Loucy (cell line): ENCODE results near the gene SCN8A.

ENCODE experiments used
- H2AFZ ChIP-seq: fragments of 200-600 bp; sonication (generic); 2 replicates; pipeline ENCODE4 v1.6.0; 2016; ENCODE audit warnings: antibody characterized with exemption, mild to moderate bottlenecking, low read length, moderate library complexity
- H3F3A ChIP-seq: fragments of 200-600 bp; 2 replicates; pipeline ENCODE4 v1.6.0; 2016; ENCODE audit warnings: antibody characterized with exemption, low read depth, mild to moderate bottlenecking
- H3K27me3 ChIP-seq: fragments of 200-600 bp; sonication (generic); 2 replicates; pipeline ENCODE4 v1.6.1; 2014; ENCODE audit warnings: low read length, mild to moderate bottlenecking; ENCODE audit not compliant: insufficient read depth, poor library complexity, severe bottlenecking
- H3K36me3 ChIP-seq: fragments of 200-600 bp; sonication (generic); 2 replicates; pipeline ENCODE4 v1.6.1; 2016; ENCODE audit warnings: low read length; ENCODE audit not compliant: insufficient read depth
- H3K4me1 ChIP-seq: fragments of 200-600 bp; sonication (generic); 2 replicates; pipeline ENCODE4 v1.5.1; 2014; ENCODE audit warnings: low read length, mild to moderate bottlenecking; ENCODE audit not compliant: insufficient read depth, poor library complexity, severe bottlenecking
- H3K4me2 ChIP-seq: fragments of 200-600 bp; sonication (generic); 2 replicates; pipeline ENCODE4 v1.6.0; 2014; ENCODE audit warnings: antibody characterized with exemption, low read length, low read depth, mild to moderate bottlenecking; ENCODE audit not compliant: poor library complexity, severe bottlenecking
- H3K4me3 ChIP-seq: fragments of 200-600 bp; sonication (generic); 2 replicates; pipeline ENCODE4 v1.5.1; 2014; ENCODE audit warnings: low read length, mild to moderate bottlenecking, mixed read lengths; ENCODE audit not compliant: poor library complexity, severe bottlenecking
- H3K79me2 ChIP-seq: fragments of 200-600 bp; sonication (generic); 2 replicates; pipeline ENCODE4 v1.6.1; 2014; ENCODE audit warnings: low read length; ENCODE audit not compliant: insufficient read depth
- H3K9ac ChIP-seq: fragments of 200-600 bp; sonication (generic); 2 replicates; pipeline ENCODE4 v1.6.0; 2014; ENCODE audit warnings: mild to moderate bottlenecking, low read depth, low read length, moderate library complexity; ENCODE audit not compliant: poor library complexity, severe bottlenecking
- H3K9me2 ChIP-seq: fragments of 200-600 bp; sonication (generic); replicated peaks from 2 replicates; pipeline ENCODE4 v1.6.1; 2016; ENCODE audit warnings: low read depth, low read length, mixed read lengths
- H3K9me3 ChIP-seq: fragments of 200-600 bp; sonication (generic); 2 replicates; pipeline ENCODE4 v1.6.1; 2014; ENCODE audit warnings: mild to moderate bottlenecking, antibody characterized with exemption, low read length, low read depth; ENCODE audit not compliant: insufficient read depth
- H4K20me1 ChIP-seq: fragments of 200-600 bp; sonication (generic); 2 replicates; pipeline ENCODE4 v1.6.0; 2014; ENCODE audit warnings: antibody characterized with exemption, low read length, mild to moderate bottlenecking; ENCODE audit not compliant: insufficient read depth, poor library complexity, severe bottlenecking
- CTCF ChIP-seq: fragments of 200-600 bp; sonication (generic); conservative IDR thresholded peaks from 2 replicates; pipeline ENCODE4 v1.5.1; 2014; ENCODE audit warnings: mild to moderate bottlenecking, antibody characterized with exemption, low read length
- EZH2phosphoT487 ChIP-seq: fragments of 200-600 bp; IDR thresholded peaks from 2 replicates; pipeline ENCODE4 v1.6.1; 2018; ENCODE audit warnings: antibody characterized with exemption, mild to moderate bottlenecking, moderate library complexity, borderline replicate concordance

Gene SCN8A

DNA sequence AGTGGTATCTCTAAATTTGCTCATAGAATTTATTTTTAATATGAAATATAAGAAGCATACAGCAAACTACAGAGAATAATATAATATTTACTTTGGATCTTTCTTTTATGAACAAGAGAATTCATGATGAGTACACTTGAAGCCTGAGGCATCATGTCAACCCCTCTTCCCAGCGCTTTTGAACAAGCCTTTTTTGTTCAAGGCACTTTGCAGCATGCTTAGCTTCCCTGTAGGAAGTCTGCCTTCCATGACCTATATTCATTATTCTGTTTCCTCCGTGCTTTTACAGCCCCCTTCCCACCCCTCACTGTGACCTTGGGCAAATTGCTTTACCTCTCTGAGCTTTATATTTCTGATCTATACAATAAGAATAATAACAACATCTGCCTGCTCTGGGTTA, 41.6 kb downstream of the SCN8A start:
- Histone ChIP-seq H3K9me2 (no peaks in the 10 kb centered on the region), H3K9ac (no peak overlapping the region), H3K36me3 (no peaks in the 10 kb centered on the region), H3K79me2 (no peaks in the 10 kb centered on the region), H3K9me3 (no peaks in the 10 kb centered on the region), H4K20me1 (no peaks in the 10 kb centered on the region), H2AFZ (no peak overlapping the region), H3K27me3 (no peaks in the 10 kb centered on the region), H3K4me1 (peaks cover 6% of the 10 kb centered on the region), H3K4me2 (no peak overlapping the region), H3F3A (no peaks in the 10 kb centered on the region), H3K4me3 (no peak overlapping the region)
- TF ChIP-seq EZH2phosphoT487 (no peak), CTCF (no peak)

DNA sequence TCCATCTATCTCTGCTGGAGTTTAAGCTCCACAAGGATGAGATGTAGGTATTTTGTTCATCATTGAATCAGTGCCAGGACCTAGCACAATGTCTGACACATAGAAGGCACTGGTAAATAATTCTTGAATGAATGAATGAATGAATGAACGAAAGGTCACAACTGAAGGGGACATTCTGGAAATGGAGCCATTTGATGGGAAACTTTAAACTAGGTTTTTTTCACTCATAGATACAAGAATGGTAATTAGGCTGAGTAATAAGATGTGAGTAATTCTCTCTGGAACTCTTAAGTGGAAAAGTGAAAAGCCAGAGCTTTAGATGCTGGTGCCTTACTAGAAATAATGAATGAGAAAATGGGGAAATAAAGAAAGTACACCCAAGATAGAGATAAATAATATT, 44.3 kb downstream of the SCN8A start:
- Histone ChIP-seq H3K36me3 (no peaks in the 10 kb centered on the region), H3K9ac (no peak overlapping the region), H3F3A (no peaks in the 10 kb centered on the region), H3K4me2 (no peak overlapping the region), H4K20me1 (no peaks in the 10 kb centered on the region), H3K9me2 (no peaks in the 10 kb centered on the region), H3K9me3 (0 out of 2 replicates have a peak, but pooled peaks cover 6% of the 10 kb centered on the region), H3K79me2 (no peaks in the 10 kb centered on the region), H3K27me3 (no peaks in the 10 kb centered on the region), H3K4me1 (peaks cover 6% of the 10 kb centered on the region), H2AFZ (no peak overlapping the region), H3K4me3 (no peak overlapping the region)
- TF ChIP-seq CTCF (no peak), EZH2phosphoT487 (no peak)

GRCh38 chr12:51636581-51636980, 45.5 kb downstream of the SCN8A start:
- Histone ChIP-seq H3K9me3 (0 out of 2 replicates have a peak, but pooled peaks cover 6% of the 10 kb centered on the region), H3K4me3 (no peak overlapping the region), H3K4me2 (no peak overlapping the region), H3K79me2 (no peaks in the 10 kb centered on the region), H3K36me3 (no peaks in the 10 kb centered on the region), H4K20me1 (no peaks in the 10 kb centered on the region), H3K27me3 (no peaks in the 10 kb centered on the region), H3F3A (no peaks in the 10 kb centered on the region), H3K9ac (no peak overlapping the region), H3K4me1 (peaks cover 6% of the 10 kb centered on the region), H2AFZ (no peak overlapping the region), H3K9me2 (no peaks in the 10 kb centered on the region)
- TF ChIP-seq EZH2phosphoT487 (no peak), CTCF (no peak)
